ENCODE measurements around the gene SPACA6. TPM values are rescaled to one million over a fixed set of nuclear protein-coding genes. Genes with fewer than 3 reads are reported as not detected.

Gene SPACA6
- total RNA-seq, 2 donors from 2014 or later, result 18.4 to 26.8 TPM

GRCh38 chr19:51722492-51722891 lies 29.4 kb downstream of the SPACA6 start:
- Histone ChIP-seq H3K9me3 (ENCODE audit: control insufficient read depth, low read length) (no peaks in the 10 kb centered on the region), H3K9ac (ENCODE audit: extremely low read depth, low read length, poor library complexity, severe bottlenecking) (no peak overlapping the region), H3K4me1 (ENCODE audit: control insufficient read depth, insufficient read depth, low read length) (no peaks in the 10 kb centered on the region), H3K36me3 (ENCODE audit: control insufficient read depth, insufficient read depth, low read length) (no peaks in the 10 kb centered on the region), H3K27me3 (ENCODE audit: control insufficient read depth, insufficient read depth, low read length, poor library complexity, severe bottlenecking) (peaks cover 48% of the 10 kb centered on the region), H3K27ac (ENCODE audit: low read depth, low read length) (no peak overlapping the region), H3K4me3 (ENCODE audit: low read length) (no peak overlapping the region)
- Mint-ChIP-seq H3K27me3 (ENCODE audit: insufficient read depth) (peaks cover 67% of the 10 kb centered on the region), H3K36me3 (ENCODE audit: low read depth) (no peaks in the 10 kb centered on the region), H3K9me3 (no peaks in the 10 kb centered on the region), H3K4me1 (no peaks in the 10 kb centered on the region), H3K4me3 (no peak overlapping the region), H3K27ac (no peak overlapping the region)
- no peak for DNase-seq
- TF ChIP-seq, protein P1, sequence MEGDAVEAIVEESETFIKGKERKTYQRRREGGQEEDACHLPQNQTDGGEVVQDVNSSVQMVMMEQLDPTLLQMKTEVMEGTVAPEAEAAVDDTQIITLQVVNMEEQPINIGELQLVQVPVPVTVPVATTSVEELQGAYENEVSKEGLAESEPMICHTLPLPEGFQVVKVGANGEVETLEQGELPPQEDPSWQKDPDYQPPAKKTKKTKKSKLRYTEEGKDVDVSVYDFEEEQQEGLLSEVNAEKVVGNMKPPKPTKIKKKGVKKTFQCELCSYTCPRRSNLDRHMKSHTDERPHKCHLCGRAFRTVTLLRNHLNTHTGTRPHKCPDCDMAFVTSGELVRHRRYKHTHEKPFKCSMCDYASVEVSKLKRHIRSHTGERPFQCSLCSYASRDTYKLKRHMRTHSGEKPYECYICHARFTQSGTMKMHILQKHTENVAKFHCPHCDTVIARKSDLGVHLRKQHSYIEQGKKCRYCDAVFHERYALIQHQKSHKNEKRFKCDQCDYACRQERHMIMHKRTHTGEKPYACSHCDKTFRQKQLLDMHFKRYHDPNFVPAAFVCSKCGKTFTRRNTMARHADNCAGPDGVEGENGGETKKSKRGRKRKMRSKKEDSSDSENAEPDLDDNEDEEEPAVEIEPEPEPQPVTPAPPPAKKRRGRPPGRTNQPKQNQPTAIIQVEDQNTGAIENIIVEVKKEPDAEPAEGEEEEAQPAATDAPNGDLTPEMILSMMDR (conservative IDR thresholded peaks at IDR 0.05), result no peak
- WGBS, 2 experiments (ENCODE audit: insufficient coverage in 1 of 2, insufficient read length in 1 of 2), result 83 to 84% methylated on average over 1 to 2 of the region's 2 CpGs

- H3K4me3 ChIP-seq (ENCODE audit: low read length), result no peak overlapping the region
- no peak for DNase-seq
- no peaks in the 10 kb centered on the region for H3K36me3 Mint-ChIP-seq (ENCODE audit: low read depth)
- no peak overlapping the region for H3K9ac ChIP-seq (ENCODE audit: extremely low read depth, low read length, poor library complexity, severe bottlenecking)
- peaks cover 28% of the 10 kb centered on the region for H3K27me3 ChIP-seq (ENCODE audit: control insufficient read depth, insufficient read depth, low read length, poor library complexity, severe bottlenecking)
- H3K27ac Mint-ChIP-seq, result no peak overlapping the region
- H3K9me3 Mint-ChIP-seq, result peaks cover 5% of the 10 kb centered on the region
- H3K4me3 Mint-ChIP-seq, result no peak overlapping the region
- H3K9me3 ChIP-seq (ENCODE audit: control insufficient read depth, low read length), result no peaks in the 10 kb centered on the region
- TF ChIP-seq, protein P1 (conservative IDR thresholded peaks at IDR 0.05), result no peak
- no peak overlapping the region for H3K27ac ChIP-seq (ENCODE audit: low read depth, low read length)
- peaks cover 48% of the 10 kb centered on the region for H3K27me3 Mint-ChIP-seq (ENCODE audit: insufficient read depth)
- H3K36me3 ChIP-seq (ENCODE audit: control insufficient read depth, insufficient read depth, low read length), result no peaks in the 10 kb centered on the region
- H3K4me1 ChIP-seq (ENCODE audit: control insufficient read depth, insufficient read depth, low read length), result no peaks in the 10 kb centered on the region
- no peaks in the 10 kb centered on the region for H3K4me1 Mint-ChIP-seq
- WGBS, 2 experiments (ENCODE audit: insufficient coverage in 1 of 2, insufficient read length in 1 of 2), result 87 to 88% methylated on average over 13 to 15 of the region's 15 CpGs
Measured at GRCh38 chr19:51724543-51724942, 31.4 kb downstream of the SPACA6 start.

DNA sequence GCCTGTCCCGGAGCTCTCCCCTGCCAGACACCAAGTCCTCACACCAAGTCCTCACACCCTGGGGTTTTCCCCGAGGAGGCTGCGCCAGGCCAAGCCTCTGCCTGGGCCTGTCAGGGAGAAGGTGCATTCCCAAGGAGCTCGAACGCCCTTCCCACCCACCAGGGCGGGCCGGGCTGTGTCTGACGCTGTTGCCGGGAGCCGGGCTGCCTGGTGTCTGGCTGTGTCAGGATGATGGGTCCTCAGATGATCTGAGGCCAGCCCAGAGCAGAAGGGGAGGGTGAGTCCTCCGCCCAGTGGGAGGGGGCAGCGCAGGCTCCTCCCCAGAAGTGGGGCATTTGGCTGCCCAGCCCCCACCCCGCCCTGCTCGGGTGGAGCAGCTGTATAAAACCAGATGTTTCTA lies 32.9 kb downstream of the SPACA6 start:
- no peaks in the 10 kb centered on the region for H3K4me1 ChIP-seq (ENCODE audit: control insufficient read depth, insufficient read depth, low read length)
- no peaks in the 10 kb centered on the region for H3K36me3 ChIP-seq (ENCODE audit: control insufficient read depth, insufficient read depth, low read length)
- TF ChIP-seq, protein P1 (conservative IDR thresholded peaks at IDR 0.05), result no peak
- peak; percentile 59 for DNase-seq
- 63% methylated on average over 14 of the region's 14 CpGs; no CpG with 5 or more reads in 1 of the 2 experiments for WGBS, 2 experiments (ENCODE audit: insufficient coverage in 1 of 2, insufficient read length in 1 of 2)
- Mint-ChIP-seq H3K4me3 (no peak overlapping the region), H3K27ac (no peak overlapping the region), H3K9me3 (peaks cover 20% of the 10 kb centered on the region), H3K36me3 (ENCODE audit: low read depth) (no peaks in the 10 kb centered on the region), H3K4me1 (no peaks in the 10 kb centered on the region), H3K27me3 (ENCODE audit: insufficient read depth) (peaks cover 33% of the 10 kb centered on the region)
- no peak overlapping the region for H3K4me3 ChIP-seq (ENCODE audit: low read length)
- peaks cover 13% of the 10 kb centered on the region for H3K27me3 ChIP-seq (ENCODE audit: control insufficient read depth, insufficient read depth, low read length, poor library complexity, severe bottlenecking)
- no peak overlapping the region for H3K27ac ChIP-seq (ENCODE audit: low read depth, low read length)
- H3K9me3 ChIP-seq (ENCODE audit: control insufficient read depth, low read length), result no peaks in the 10 kb centered on the region
- no peak overlapping the region for H3K9ac ChIP-seq (ENCODE audit: extremely low read depth, low read length, poor library complexity, severe bottlenecking)
